CD4-positive, alpha-beta memory T cell (primary cell): ENCODE data around the gene PIAS4. TPM values are rescaled to one million over a fixed set of nuclear protein-coding genes. Genes with fewer than 3 reads are reported as not detected.

Experiments
- CTCF ChIA-PET: fragments of 350-600 bp; sonication (Branson Sonifier 250); formaldehyde crosslinking; loops from one replicate; lab custom pipeline; 2021; ENCODE audit warnings: inconsistent platforms; ENCODE audit not compliant: partially characterized antibody; lab: Charles Lee
- POLR2A ChIA-PET: fragments of 350-600 bp; sonication (Branson Sonifier 250); formaldehyde crosslinking; loops from one replicate; lab custom pipeline; 2021; ENCODE audit not compliant: partially characterized antibody; lab: Charles Lee
- DNase-seq, 5 donors: peaks; one replicate each; pipeline versions ENCODE4 v3.0.0 to v3.0.0-alpha.2; 2020 to 2022; ENCODE audit warnings: mixed read lengths in 1 of 5
- H3K27ac ChIP-seq: one replicate; pipeline ENCODE4 v1.7.0; 2013; ENCODE audit warnings: low read depth, low read length
- H3K27me3 ChIP-seq: 2 replicates; pipeline ENCODE4 v1.7.0; 2013; ENCODE audit warnings: mild to moderate bottlenecking, low read length, moderate library complexity; ENCODE audit not compliant: insufficient read depth
- H3K36me3 ChIP-seq: 2 replicates; pipeline ENCODE4 v1.7.0; 2013; ENCODE audit warnings: mild to moderate bottlenecking, low read length, moderate library complexity; ENCODE audit not compliant: insufficient read depth
- H3K4me1 ChIP-seq: 2 replicates; pipeline ENCODE4 v1.7.0; 2013; ENCODE audit warnings: mild to moderate bottlenecking, low read length, moderate library complexity; ENCODE audit not compliant: insufficient read depth
- H3K4me3 ChIP-seq, 2 donors: one replicate each; pipeline ENCODE4 v1.7.0; 2013; ENCODE audit warnings: low read length in 2 of 2, mild to moderate bottlenecking in 1 of 2
- H3K9me3 ChIP-seq, 2 donors: one replicate each; pipeline ENCODE4 v1.7.0; 2013; ENCODE audit warnings: low read length in 2 of 2, control low read depth in 1 of 2; ENCODE audit not compliant: control insufficient read depth in 1 of 2
- H3K27ac Mint-ChIP-seq, 7 donors: one replicate each; pipeline ENCODE4 v1.8.0; 2020 to 2021; ENCODE audit warnings: mixed read lengths in 7 of 7, mild to moderate bottlenecking in 6 of 7, inconsistent platforms in 3 of 7, moderate library complexity in 3 of 7
- H3K27me3 Mint-ChIP-seq, 2 donors: one replicate each; pipeline ENCODE4 v1.8.0; 2020 to 2021; ENCODE audit warnings: mixed read lengths in 2 of 2
- H3K36me3 Mint-ChIP-seq, 2 donors: one replicate each; pipeline ENCODE4 v1.8.0; 2020 to 2021; ENCODE audit warnings: mixed read lengths in 2 of 2, inconsistent platforms in 1 of 2, mild to moderate bottlenecking in 1 of 2
- H3K4me1 Mint-ChIP-seq, 4 donors: one replicate each; pipeline ENCODE4 v1.8.0; 2020 to 2021; ENCODE audit warnings: mixed read lengths in 4 of 4, mild to moderate bottlenecking in 1 of 4
- H3K4me3 Mint-ChIP-seq, 8 donors: one replicate each; pipeline ENCODE4 v1.8.0; 2020 to 2021; ENCODE audit warnings: mixed read lengths in 8 of 8, mild to moderate bottlenecking in 7 of 8, moderate library complexity in 6 of 8, inconsistent platforms in 3 of 8
- H3K9me3 Mint-ChIP-seq, 8 donors: one replicate each; pipeline ENCODE4 v1.8.0; 2020 to 2021; ENCODE audit warnings: mixed read lengths in 8 of 8, mild to moderate bottlenecking in 5 of 8, inconsistent platforms in 3 of 8, moderate library complexity in 1 of 8
- intact Hi-C: fragments of 100-400 bp; cut with micrococcal nuclease; formaldehyde crosslinking; loops from one replicate; pipeline ENCODE4 v1.15.1; 2023
- polyA plus RNA-seq, 2 donors: library from polyadenylated mRNA; unstranded; fragments of 300-500 nt; fragmentation: Illumina TruSeq; gene quantifications; one replicate each; pipeline ENCODE4 v1.2.3, GENCODE V29; 2021
- total RNA-seq, 2 experiments: library from RNA; stranded (reverse); gene quantifications; one replicate each; pipeline ENCODE4 v1.2.3, GENCODE V29; 2021

The PIAS4 gene
- total and polyA plus RNA-seq, 4 experiments from 2014 or later, result 5.2 to 42.6 (median 22.4) TPM

DNA sequence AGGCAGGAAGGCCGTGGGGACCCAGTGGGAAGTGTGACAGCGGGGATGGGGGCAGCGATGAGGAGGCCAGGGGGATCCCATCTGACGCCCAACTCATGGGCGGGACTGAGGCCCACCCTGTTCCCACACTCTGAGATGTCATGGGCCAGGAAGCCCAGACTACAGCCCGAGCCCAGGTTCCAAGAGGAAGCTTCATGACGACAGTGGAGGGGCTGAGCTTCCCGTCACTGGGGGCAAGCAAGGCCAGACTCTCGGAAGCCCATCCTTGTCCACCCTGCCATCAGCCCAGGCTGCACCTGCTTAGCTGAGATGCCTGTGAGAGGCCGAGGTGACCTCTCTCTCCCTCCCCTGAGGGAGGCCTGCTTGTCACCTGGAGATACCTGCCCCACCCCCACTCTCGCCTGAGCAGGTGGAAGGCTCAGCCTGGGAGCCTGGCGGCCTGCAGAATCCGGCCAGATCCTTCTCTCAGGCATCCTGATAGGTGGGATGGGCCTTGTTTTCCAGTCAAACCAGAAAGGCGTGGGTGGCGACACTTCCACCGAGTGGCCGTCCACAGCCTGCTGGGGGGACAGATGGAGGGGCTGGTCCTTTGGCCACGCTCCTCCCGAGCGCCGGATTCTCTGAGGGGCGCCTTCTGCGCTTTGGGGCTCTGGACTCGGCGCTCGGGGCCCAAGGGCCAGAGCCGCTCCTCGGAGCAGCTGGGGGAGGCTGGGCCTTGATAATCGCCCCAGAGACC, 54.3 kb downstream of the PIAS4 start:
- Histone ChIP-seq H3K36me3 (no peaks in the 10 kb centered on the region), H3K9me3 (no peaks in the 10 kb centered on the region), H3K4me3 (peak overlapping the region in 1 of 2 donors; percentile 23), H3K27me3 (no peaks in the 10 kb centered on the region), H3K4me1 (peaks cover 68% of the 10 kb centered on the region), H3K27ac (peak overlapping the region; percentile 64)
- intact Hi-C loops, result loop anchor here (10.0 kb wide), 1 partner anchor 487 kb away; the partner anchor contains the start of gene HMG20B
- Mint-ChIP-seq H3K27me3 (no peaks in the 10 kb centered on the region), H3K27ac (peak overlapping the region in 3 of 7 donors; percentile 37 to 88 (median 73)), H3K4me3 (peak overlapping the region in 3 of 8 donors; percentile 26 to 78 (median 40)), H3K9me3 (no peaks in the 10 kb centered on the region), H3K4me1 (peaks cover 10 to 45% (median 28%) of the 10 kb centered on the region in 4 donors), H3K36me3 (peaks cover 0 to 17% of the 10 kb centered on the region in 2 donors)
- DNase-seq, result no peak
- ChIA-PET POLR2A (interaction anchor here (0.6 to 4.2 kb wide), 4 partner anchors 11 to 116 kb away, joined by 3 to 25 read pairs (median 4); partner anchors contain the start of gene PIAS4), CTCF (no interaction called here)

DNA sequence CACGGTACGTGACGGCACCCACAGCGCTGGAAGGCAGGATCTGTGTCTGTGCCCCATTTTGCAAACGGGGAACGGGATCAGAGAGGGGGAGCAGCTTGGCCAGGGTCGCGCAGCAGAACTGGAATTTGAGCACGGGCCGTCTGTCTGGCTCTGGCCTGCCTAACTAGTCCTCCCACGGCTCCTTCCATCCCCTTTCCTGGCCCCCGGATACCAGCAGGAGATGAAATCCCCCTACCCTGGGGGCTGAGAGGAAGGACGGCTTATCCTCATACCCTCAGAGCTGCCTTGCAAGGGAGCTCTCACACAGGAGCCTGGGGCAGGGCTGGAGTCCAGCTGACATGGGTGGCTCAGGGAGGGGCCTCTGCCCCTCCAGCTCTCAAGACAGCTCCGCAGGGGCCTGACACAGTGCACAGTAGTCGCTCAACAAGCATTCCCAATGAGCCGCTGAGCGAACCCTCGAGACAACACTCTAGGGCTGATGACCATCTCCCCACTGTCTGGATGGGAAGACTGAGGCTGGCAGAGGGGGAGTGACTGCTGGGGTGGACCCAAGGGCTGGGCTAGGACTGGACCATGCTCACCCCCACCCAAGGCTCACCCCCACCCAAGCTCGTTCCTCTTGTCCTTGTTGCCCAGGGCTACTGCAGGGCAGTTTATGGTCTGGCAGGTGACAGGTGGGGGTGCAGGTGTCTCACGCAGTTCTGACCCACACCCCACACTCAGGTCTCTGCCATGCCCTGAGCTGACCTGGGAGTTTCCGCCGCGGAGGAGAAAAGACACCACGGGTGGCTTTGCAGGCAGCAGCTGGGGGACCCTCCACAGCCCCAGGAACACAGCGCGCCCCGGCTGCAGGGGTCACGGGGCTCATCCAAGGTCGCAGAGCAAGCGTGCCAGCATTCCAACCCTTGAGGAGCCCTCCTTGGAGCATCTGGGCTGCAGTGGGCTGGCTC, 55.2 kb downstream of the PIAS4 start:
- peaks cover 67% of the 10 kb centered on the region for H3K4me1 ChIP-seq
- peak overlapping the region; percentile 21 to 86 (median 64) for H3K4me3 Mint-ChIP-seq
- H3K27ac Mint-ChIP-seq, result peak overlapping the region in 5 of 7 donors; percentile 43 to 88 (median 47)
- peak in 1 of 5 donors; percentile 33 for DNase-seq
- no peaks in the 10 kb centered on the region for H3K9me3 Mint-ChIP-seq
- ChIA-PET POLR2A (interaction anchor here (0.6 to 4.2 kb wide), 5 partner anchors 12 to 115 kb away, joined by 3 to 25 read pairs (median 6); no protein-coding TSS in a partner anchor), CTCF (no interaction called here)
- H3K27ac ChIP-seq, result peak overlapping the region; percentile 72
- peak overlapping the region in 1 of 2 donors; percentile 58 for H3K4me3 ChIP-seq
- intact Hi-C loops, result loop anchor here (10.0 kb wide), 1 partner anchor 488 kb away; the partner anchor contains the start of gene HMG20B
- peaks cover 0 to 11% of the 10 kb centered on the region in 2 donors for H3K36me3 Mint-ChIP-seq
- no peaks in the 10 kb centered on the region for H3K36me3 ChIP-seq
- H3K27me3 ChIP-seq, result no peaks in the 10 kb centered on the region
- H3K27me3 Mint-ChIP-seq, result no peaks in the 10 kb centered on the region
- H3K4me1 Mint-ChIP-seq, result peaks cover 8 to 43% (median 25%) of the 10 kb centered on the region in 4 donors
- H3K9me3 ChIP-seq, result no peaks in the 10 kb centered on the region

DNA sequence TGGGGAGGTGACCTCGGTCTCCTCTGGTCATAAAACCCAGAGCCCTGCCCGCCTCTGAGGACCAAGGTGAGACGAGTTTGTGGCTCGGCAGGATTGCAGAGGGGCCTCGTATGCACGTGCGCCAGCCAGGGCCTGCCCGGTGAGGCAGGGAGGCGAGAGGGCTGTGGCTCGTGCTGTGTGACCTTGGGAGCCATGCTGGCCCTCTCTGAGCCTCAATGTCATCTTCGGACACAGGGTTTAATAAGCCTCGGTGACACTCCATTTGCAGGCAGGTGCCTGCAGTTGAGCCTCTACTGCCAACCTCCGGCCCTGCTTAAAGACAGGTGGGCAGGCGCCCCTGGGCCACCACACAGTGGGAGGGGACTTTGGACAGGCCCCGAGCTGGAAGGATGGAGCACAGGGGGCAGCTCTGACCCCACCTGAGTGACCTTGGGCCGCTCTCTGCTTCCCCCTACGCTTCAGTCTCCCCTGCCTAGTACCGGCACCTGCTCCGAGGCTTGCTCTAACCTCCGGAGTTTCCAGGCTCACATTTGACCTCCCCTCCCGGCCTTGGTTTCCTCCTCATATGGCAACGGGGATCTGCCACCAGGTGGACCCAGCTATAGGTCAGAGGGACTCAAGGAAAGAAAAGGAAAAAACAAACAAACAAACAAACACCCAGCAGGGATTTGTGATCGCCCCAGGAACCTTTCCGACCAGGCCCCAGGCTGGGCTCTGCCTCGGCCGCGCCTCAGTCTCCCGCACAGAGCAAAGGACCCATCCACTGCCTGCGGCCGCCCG, 56.0 kb downstream of the PIAS4 start:
- H3K36me3 Mint-ChIP-seq, result peaks cover 0 to 12% of the 10 kb centered on the region in 2 donors
- peak overlapping the region; percentile 84 to 90 (median 88) for H3K4me3 Mint-ChIP-seq
- peaks cover 15 to 46% (median 30%) of the 10 kb centered on the region in 4 donors for H3K4me1 Mint-ChIP-seq

DNA sequence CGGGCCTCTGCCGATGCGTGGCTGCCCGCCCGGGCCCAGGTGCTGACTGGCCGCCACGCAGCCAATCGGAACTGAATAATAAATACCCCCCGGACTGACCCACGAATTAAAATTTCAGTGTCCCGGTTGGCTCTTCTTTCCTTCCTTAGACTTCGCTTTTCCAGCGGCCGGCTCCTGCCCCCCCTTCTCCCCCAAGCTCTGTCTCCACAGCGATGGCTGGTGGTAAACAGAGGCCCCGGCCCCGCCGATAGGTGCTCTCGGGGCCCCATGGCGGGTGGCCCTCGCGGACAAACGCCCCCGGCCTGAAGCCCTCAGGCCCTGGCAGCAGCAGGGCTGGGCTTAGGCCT, 56.6 kb downstream of the PIAS4 start:
- no peaks in the 10 kb centered on the region for H3K27me3 ChIP-seq
- no peaks in the 10 kb centered on the region for H3K9me3 Mint-ChIP-seq
- peaks cover 17 to 52% (median 34%) of the 10 kb centered on the region in 4 donors for H3K4me1 Mint-ChIP-seq
- DNase-seq, result peak in 1 of 5 donors; percentile 36
- H3K4me3 Mint-ChIP-seq, result peak overlapping the region; percentile 39 to 90 (median 88)
- intact Hi-C loops, result loop anchor here (10.0 kb wide), 1 partner anchor 489 kb away; the partner anchor contains the start of gene HMG20B
- H3K27me3 Mint-ChIP-seq, result no peaks in the 10 kb centered on the region
- CTCF ChIA-PET, result no interaction called here
- H3K27ac Mint-ChIP-seq, result peak overlapping the region in 6 of 7 donors; percentile 88 to 97 (median 92)
- POLR2A ChIA-PET, result interaction anchor here (1.4 to 4.2 kb wide), 4 partner anchors 14 to 79 kb away, joined by 3 to 25 read pairs (median 8); partner anchors contain the start of gene EEF2
- H3K36me3 ChIP-seq, result no peaks in the 10 kb centered on the region
- peak overlapping the region; percentile 72 for H3K27ac ChIP-seq
- peak overlapping the region; percentile 29 to 58 for H3K4me3 ChIP-seq
- H3K4me1 ChIP-seq, result peaks cover 66% of the 10 kb centered on the region
- H3K36me3 Mint-ChIP-seq, result peaks cover 0 to 12% of the 10 kb centered on the region in 2 donors
- H3K9me3 ChIP-seq, result no peaks in the 10 kb centered on the region

More for the DNA sequence above, 56.0 kb downstream of the PIAS4 start:
- H3K27ac ChIP-seq, result peak overlapping the region; percentile 72
- H3K36me3 ChIP-seq, result no peaks in the 10 kb centered on the region
- DNase-seq, result no peak
- intact Hi-C loops, result loop anchor here (10.0 kb wide), 1 partner anchor 489 kb away; the partner anchor contains the start of gene HMG20B
- Mint-ChIP-seq H3K9me3 (no peaks in the 10 kb centered on the region), H3K27me3 (no peaks in the 10 kb centered on the region), H3K27ac (peak overlapping the region; percentile 88 to 97 (median 92))
- CTCF ChIA-PET, result no interaction called here
- POLR2A ChIA-PET, result interaction anchor here (0.9 to 4.2 kb wide), 5 partner anchors 13 to 46 kb away, joined by 3 to 25 read pairs (median 6); no protein-coding TSS in a partner anchor
- no peaks in the 10 kb centered on the region for H3K27me3 ChIP-seq
- no peaks in the 10 kb centered on the region for H3K9me3 ChIP-seq
- peaks cover 66% of the 10 kb centered on the region for H3K4me1 ChIP-seq
- H3K4me3 ChIP-seq, result peak overlapping the region in 1 of 2 donors; percentile 58

DNA sequence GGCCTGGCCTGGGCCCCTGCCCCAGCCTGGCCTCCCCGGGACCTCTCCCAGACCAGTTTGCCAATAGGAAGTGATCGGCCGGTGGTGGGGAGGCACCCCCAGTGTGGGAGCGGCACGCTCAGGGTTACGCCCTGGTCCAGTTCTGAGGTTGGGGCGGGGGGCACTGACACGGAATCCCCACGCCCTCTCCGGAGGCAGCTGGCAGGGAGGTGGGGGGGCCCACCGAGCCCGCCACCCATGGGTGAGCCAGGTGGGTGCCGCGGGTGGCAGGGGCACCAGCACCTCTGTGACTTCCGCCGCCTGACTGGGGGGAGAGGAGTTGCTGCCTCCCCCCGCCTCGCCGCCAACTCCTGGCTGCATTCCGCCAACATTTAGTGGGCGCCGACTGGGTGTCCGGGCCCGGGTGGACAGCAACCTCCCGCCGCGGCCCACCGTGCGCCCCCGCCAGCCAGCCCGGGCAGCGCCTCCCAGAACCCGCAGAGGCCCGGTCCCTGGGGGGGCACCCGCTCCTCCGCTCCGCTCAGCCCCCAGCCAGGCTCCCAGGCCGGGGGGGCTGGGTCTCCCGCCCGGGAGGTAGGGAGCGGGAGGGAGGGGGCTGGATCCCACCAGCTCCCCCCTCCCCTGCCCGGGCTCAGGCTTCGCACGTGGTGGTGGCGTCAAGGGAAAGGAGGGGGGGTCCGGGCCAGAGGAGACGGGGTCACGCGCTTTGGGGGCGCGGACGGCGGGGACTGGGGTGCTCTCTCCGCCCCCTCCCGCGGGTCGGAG, 57.1 kb downstream of the PIAS4 start:
- DNase-seq, result peak; percentile 45 to 70 (median 48)
- Histone ChIP-seq H3K36me3 (no peaks in the 10 kb centered on the region), H3K27me3 (no peaks in the 10 kb centered on the region), H3K4me3 (peak overlapping the region; percentile 29 to 58), H3K27ac (peak overlapping the region; percentile 72), H3K4me1 (peaks cover 66% of the 10 kb centered on the region), H3K9me3 (no peaks in the 10 kb centered on the region)
- intact Hi-C loops, result loop anchor here (5.0 to 10.0 kb wide), 2 partner anchors 118 to 490 kb away; partner anchors contain the start of genes ANKRD24, HMG20B and SIRT6
- Mint-ChIP-seq H3K4me1 (peaks cover 21 to 57% (median 37%) of the 10 kb centered on the region in 4 donors), H3K9me3 (no peaks in the 10 kb centered on the region), H3K4me3 (peak overlapping the region in 7 of 8 donors; percentile 41 to 90 (median 86)), H3K36me3 (peaks cover 0 to 12% of the 10 kb centered on the region in 2 donors), H3K27ac (peak overlapping the region in 1 of 7 donors; percentile 88), H3K27me3 (no peaks in the 10 kb centered on the region)
- ChIA-PET CTCF (no interaction called here), POLR2A (interaction anchor here (0.5 to 4.2 kb wide), 5 partner anchors 13 to 79 kb away, joined by 3 to 25 read pairs (median 7); partner anchors contain the start of gene EEF2)
